Left ventricle myocardium inferior (tissue), 1 donor: ENCODE results near the gene MARK3. TPM values are rescaled to one million over a fixed set of nuclear protein-coding genes. Genes with fewer than 3 reads are reported as not detected.
"Not testable (repeated sequence)": the region's sequence is repeated elsewhere in the genome, so short reads cannot be mapped to it uniquely, and the experiment has no call there.

Experiments
- DNase-seq: peaks from one replicate; pipeline ENCODE4 v3.0.0-alpha.2; 2020
- H3K27ac ChIP-seq: fragments of 200-600 bp; replicated peaks from 2 replicates; pipeline ENCODE4 v1.8.0; 2021
- H3K27me3 ChIP-seq: fragments of 200-600 bp; 2 replicates; pipeline ENCODE4 v1.8.0; 2021; ENCODE audit warnings: low read depth
- H3K36me3 ChIP-seq: fragments of 200-600 bp; 2 replicates; pipeline ENCODE4 v1.8.0; 2021
- H3K4me1 ChIP-seq: fragments of 200-600 bp; 2 replicates; pipeline ENCODE4 v1.8.0; 2021
- H3K4me3 ChIP-seq: fragments of 200-600 bp; 2 replicates; pipeline ENCODE4 v1.8.0; 2021; ENCODE audit warnings: mild to moderate bottlenecking, moderate library complexity
- H3K9me3 ChIP-seq: fragments of 200-600 bp; replicated peaks from 2 replicates; pipeline ENCODE4 v1.8.0; 2021
- intact Hi-C: fragments of 100-400 bp; cut with micrococcal nuclease; formaldehyde crosslinking; loops from one replicate; pipeline ENCODE4 v1.11.0; 2022
- total RNA-seq: library from RNA; stranded (reverse); fragmentation: NEBNext Ultra II Directional; extraction: Animal tissue kit (Norgen Biotek cat#: 25700); gene quantifications from one replicate; pipeline ENCODE4 v1.2.1, GENCODE V29; 2021
- TF ChIP-seq, protein P1 (sequence below): fragments of 200-600 bp; IDR thresholded peaks from 2 replicates; pipeline ENCODE4 v1.8.0; 2021; ENCODE audit warnings: antibody characterized with exemption, mild to moderate bottlenecking, borderline replicate concordance
- donor health status: DM: no; HTN: yes; CAD: no; lungs with severe emphysema.

MARK3 gene
- total RNA-seq, 1 donor from 2014 or later = 103 TPM

DNA sequence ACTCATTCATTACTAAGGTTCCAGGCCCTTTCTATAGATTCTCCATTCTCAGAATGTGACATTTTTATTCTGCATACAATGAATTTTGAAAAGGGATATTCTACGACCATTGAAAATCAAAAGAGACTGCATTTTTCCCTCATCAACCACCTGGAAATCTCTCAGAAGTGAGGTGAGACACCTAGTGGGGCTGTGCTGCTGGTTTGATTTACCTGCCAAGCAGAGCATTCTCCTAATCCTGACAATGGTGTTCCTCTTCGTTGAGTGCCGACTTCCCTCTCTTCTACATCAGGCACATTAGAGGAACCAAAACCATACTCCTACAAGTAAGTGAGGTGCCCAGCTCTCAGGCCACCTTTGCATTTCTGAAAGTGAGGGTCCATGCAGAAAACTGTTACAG, 122.5 kb downstream of the MARK3 start:
- H3K9me3 ChIP-seq = no peaks in the 10 kb centered on the region
- TF ChIP-seq, protein P1, sequence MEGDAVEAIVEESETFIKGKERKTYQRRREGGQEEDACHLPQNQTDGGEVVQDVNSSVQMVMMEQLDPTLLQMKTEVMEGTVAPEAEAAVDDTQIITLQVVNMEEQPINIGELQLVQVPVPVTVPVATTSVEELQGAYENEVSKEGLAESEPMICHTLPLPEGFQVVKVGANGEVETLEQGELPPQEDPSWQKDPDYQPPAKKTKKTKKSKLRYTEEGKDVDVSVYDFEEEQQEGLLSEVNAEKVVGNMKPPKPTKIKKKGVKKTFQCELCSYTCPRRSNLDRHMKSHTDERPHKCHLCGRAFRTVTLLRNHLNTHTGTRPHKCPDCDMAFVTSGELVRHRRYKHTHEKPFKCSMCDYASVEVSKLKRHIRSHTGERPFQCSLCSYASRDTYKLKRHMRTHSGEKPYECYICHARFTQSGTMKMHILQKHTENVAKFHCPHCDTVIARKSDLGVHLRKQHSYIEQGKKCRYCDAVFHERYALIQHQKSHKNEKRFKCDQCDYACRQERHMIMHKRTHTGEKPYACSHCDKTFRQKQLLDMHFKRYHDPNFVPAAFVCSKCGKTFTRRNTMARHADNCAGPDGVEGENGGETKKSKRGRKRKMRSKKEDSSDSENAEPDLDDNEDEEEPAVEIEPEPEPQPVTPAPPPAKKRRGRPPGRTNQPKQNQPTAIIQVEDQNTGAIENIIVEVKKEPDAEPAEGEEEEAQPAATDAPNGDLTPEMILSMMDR = no peak
- peaks cover 73% of the 10 kb centered on the region for H3K36me3 ChIP-seq
- DNase-seq = no peak
- H3K4me1 ChIP-seq = peaks cover 16% of the 10 kb centered on the region
- intact Hi-C loops = no loop called here
- no peaks in the 10 kb centered on the region for H3K27me3 ChIP-seq
- H3K4me3 ChIP-seq = no peak overlapping the region
- H3K27ac ChIP-seq = peak overlapping the region; percentile 45

DNA sequence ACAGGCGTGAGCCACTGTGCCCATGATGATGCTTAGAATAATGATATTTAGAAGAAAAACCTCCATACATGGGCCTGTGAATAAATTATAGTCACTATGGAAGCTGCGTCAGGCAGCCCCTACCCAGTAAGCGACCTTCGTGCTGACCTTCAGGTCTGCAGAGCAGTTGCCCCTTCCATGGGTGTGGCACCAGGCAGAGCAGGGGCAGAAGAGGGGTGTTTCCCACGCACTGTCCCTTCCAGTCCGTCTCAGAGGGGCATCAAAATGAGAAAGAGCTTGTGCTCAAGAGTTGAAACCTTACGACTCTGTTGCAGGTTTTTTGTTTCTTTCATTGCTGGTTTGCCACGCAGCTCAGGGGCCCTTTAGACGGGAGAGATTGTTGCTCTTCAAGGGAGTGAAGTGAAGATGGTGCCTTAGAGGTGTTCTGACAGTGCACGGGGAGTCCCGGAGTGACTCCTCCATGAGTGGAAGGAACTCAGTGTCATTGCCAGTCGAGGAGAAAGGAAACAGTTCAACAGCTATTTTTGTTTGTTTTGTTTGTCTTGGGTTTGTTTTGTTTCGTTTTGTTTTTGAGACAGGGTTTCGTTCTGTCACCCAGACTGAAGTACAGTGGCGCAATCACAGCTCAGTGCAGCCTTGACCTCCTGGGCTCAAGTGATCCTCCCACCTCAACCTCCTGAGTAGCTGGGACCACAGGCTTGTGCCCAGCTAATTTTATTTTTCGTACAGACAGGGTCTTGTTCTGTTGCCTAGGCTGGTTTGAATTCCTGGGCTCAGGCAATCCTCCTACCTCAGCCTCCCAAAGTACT, 123.5 kb downstream of the MARK3 start:
- Histone ChIP-seq H3K27me3 (no peaks in the 10 kb centered on the region), H3K4me3 (no peak overlapping the region), H3K9me3 (no peaks in the 10 kb centered on the region), H3K27ac (peak overlapping the region; percentile 18), H3K36me3 (peaks cover 64% of the 10 kb centered on the region), H3K4me1 (peaks cover 26% of the 10 kb centered on the region)
- no peak for DNase-seq
- intact Hi-C loops = no loop called here
- TF ChIP-seq, protein P1 = no peak

DNA sequence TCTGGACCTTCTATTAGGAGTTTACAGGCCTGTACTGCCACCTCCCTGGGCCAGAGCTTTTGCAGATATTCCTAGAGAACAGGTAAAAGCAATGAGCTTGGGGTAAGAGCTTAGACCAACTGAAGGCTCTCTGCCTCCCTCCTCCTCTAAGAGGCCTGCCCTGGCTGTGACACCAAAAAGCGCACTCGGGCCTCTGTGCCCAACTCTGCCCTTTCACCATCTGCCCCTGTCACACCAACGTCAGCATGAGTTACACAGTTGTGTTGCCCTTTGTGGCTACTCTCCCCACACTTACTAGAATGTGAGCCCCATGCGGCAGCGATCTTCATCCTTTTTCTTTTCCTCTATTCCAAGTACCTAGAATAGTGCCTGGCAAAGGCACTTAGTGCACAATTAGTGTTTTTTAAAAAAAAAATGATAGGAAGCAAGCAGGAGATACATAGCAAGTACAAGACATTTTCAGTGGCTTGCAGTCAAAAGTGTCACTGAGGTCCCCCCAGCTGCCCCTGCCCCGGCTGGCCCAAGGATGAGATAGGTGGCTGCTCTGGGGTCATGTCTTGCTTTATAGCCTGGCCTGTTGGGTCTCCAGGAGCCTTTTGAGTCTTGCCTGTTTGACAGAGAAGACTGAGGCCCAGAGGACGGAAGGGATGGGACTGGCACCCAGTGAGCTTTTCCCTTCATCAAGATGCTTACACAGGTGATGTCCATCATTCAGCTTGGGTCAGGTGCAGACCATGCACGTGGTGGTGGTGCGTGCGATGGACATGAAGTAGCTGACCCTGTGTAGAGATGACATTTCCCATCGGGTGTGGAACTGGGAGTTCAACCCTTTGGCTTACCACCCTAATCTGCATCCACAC, 124.9 kb downstream of the MARK3 start:
- DNase-seq = no peak
- TF ChIP-seq, protein P1 = no peak
- Histone ChIP-seq H3K9me3 (no peaks in the 10 kb centered on the region), H3K4me3 (no peak overlapping the region), H3K4me1 (peaks cover 33% of the 10 kb centered on the region), H3K27ac (no peak overlapping the region), H3K36me3 (peaks cover 50% of the 10 kb centered on the region), H3K27me3 (no peaks in the 10 kb centered on the region)
- intact Hi-C loops = no loop called here

DNA sequence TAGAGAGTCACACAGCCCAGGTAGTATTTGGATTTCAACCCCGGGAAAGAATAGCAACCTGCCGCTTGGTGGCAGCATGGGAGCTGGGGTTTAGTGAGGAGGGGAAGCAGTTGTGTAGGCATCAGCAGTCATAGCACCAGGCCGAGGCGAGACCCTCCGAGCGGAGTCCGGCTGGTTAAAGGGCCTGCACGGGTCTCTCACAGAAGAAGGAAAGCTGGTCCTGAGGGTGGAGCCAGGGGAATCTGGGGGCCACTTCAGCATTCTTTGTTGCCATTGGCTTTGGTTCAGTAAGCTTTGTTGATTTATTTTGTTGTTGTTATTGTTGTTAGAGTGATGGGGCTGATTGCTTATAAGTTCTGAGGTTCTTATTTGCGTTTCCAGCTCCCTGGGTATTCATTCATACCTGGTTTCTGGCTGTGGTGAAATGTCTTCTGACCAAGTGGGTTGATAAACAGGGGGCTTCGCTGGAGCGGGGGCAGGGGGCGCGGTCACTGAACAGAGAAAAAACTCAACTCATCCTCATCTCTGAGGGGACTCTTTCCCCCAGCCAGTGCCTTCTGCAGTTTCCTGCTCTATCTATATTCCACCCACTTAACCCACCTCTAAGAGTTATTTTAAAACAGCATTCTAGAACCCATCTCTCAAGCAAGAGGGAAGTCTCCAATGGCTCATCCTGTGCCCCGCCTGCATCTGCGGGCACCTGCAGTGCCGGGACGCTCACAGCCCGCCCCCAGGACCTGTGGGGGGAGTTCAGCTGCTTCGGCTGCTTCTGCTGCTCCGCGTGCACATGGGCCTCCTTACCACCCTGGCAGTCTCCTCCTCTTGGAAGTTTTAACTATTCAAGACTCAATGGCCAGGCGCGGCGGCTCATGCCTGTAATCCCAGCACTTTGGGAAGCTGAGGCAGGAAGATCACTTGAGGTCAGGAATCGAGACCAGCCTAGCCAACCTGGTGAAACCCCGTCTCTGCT, 125.8 kb downstream of the MARK3 start:
- intact Hi-C loops = no loop called here
- H3K36me3 ChIP-seq = peaks cover 41% of the 10 kb centered on the region
- H3K9me3 ChIP-seq = no peaks in the 10 kb centered on the region
- H3K27ac ChIP-seq = no peak overlapping the region
- DNase-seq = no peak
- H3K4me1 ChIP-seq = peaks cover 39% of the 10 kb centered on the region
- TF ChIP-seq, protein P1 = no peak
- no peak overlapping the region for H3K4me3 ChIP-seq
- no peaks in the 10 kb centered on the region for H3K27me3 ChIP-seq

DNA sequence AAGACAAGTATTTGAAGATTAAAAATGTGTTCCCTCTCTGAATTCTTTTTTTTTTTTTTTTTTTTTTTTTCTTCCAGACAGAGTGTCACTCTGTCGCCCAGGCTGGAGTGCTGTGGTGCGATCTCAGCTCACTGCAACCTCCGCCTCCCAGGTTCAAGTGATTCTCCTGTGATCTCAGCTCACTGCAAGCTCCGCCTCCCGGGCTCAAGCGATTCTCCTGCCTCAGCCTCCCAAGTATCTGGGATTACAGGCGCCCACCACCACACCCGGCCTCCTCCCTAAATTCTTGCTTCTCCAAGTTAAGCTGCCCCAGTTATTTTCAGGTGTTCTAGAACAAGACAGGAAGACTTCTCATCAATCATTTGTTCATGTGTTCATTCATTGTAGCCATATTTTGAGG, 127.0 kb downstream of the MARK3 start:
- H3K4me3 ChIP-seq, H3K27me3 ChIP-seq, DNase-seq, intact Hi-C loops, H3K9me3 ChIP-seq: not testable (repeated sequence)
- Histone ChIP-seq H3K36me3 (peaks cover 37% of the 10 kb centered on the region), H3K27ac (peak overlapping the region; percentile 84), H3K4me1 (peaks cover 51% of the 10 kb centered on the region)
